HG03196 (cell line): ENCODE data around the gene SORCS3.

Experiments
- ATAC-seq: cut with Tn5 transposase; IDR thresholded peaks from one replicate; pipeline ENCODE4 v1.9.1; 2021; ENCODE audit not compliant: unreplicated experiment

The SORCS3 gene

DNA sequence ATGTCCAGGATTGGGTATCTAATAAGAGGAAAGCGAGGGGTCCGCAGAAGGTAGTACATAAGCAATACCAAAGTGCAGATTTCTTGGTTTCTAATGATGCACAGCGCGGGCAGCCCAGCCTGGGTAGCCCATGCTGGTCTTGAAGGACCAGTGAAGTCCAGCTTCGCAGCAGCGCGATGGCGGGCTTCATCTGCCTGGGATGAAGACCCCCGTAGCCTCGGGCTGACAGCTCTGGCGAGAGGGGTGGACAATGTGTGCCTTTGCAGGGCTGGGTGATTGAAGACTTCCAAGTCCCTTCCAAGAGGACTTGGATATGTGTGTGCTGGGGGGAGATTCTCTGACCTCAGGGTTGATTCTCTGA lies 2.2 kb downstream of the SORCS3 start:
- ATAC-seq: no peak

DNA sequence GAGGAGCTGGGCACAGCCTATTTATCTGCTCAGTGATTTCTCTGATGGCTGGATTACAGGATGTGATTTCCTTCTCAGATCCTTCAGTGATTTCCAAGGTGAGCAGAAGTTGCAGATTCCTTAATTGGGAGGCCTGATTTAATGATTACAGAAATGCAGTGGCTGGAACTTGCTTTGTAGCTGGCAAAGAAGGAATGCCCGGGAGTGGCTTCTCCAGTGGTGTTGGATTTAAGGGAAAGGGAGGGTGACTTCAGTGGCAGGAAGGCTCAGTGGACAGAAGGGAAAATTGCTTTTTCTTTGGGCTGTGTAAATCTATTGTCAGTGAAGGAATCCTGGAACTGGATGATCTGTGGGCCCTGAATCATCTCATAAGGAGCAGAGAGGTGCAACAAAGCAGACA lies 5.1 kb downstream of the SORCS3 start:
- no peak for ATAC-seq

DNA sequence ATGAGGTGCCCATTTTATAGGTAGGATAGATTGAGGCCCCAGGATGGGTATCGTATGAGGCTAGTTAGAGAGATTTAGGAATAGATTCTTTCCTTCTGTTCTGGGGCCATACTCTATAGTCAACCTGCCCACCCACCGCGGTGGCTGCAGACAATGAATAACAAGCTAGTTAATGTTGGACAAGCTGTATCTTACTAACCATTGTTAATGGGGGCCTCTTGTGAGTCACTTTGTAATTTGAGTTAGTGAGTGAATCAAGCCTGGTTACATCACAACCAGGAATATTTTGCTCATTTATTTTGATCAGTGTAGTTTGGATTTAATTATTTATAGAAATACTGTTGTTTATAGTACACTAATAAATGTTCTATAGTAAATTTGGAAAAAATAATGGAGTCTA lies 7.3 kb downstream of the SORCS3 start:
- no peak for ATAC-seq

DNA sequence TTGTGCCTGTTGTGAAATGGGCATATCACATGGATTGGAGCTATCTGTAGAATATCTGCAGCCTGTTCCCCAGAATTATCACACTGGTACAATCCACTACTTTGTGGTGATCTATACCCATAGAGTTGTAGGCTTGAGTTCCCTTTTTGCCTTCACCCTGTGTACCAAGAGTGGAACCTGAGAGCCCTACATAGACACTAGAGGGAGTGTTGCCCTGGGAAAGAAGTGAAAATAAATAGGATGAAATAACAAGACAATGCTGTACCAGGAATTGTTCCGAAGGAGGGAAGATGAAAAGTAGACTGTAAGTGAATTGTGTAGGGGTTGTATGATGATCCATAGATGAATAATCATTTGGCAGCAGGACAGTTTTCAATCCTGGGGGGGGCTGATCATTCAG lies 9.0 kb downstream of the SORCS3 start:
- ATAC-seq: no peak

DNA sequence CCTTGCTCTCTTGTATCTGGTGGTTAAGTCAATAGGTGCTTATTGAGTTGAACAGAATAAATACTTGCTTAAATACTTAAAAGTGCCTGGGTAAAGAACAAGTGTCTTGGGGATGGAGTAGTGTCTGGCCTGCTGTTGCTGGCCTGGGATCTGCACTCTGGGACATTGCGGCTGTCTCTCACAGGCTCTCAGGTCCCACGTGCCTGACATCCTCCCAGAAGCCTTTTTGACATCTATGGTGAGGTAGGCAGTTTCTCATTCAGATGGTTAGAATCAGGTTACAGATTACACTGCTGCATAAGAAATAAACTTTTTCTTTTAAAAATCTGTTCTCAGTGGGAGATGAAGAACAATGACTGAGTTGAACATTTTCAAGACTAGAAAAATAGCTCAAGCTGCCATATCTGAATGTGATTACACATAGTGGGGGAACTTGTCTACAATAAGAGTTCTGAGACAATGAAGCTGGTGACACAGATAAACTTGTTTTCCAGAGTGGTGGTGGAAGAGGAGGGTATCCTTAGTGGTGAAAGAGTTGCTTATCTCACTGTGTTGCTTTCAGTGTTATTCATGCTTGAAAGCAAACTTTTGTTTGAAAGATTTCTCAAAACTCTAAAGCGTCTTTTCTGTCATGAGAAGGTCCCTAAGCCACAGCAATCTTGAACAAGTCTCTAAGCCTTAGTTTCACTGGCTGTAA lies 9.7 kb downstream of the SORCS3 start:
- ATAC-seq: no peak

DNA sequence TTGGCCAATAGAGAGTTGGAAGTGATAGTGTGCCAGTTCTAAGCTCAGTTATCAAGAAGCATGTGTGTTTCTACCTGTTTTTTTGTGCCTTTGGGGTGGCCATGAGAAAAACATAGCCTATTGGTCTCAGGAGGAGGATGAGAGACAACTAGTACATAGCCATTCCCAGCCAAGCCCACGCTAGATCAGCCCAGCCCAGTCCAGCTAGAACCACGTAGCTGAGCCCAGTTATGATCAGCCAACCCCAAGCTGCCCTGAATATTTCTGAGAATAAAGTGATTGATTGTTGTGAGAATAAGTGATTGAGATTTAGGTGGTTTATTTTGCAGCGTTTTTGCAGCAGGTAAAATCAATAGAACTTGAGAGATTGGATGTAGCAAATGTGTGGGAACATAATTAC lies 15.9 kb downstream of the SORCS3 start:
- no peak for ATAC-seq

- ATAC-seq: no peak
Observed at GRCh38 chr10:104657457-104657856, 16.4 kb downstream of the SORCS3 start.

- no peak for ATAC-seq
Observed at GRCh38 chr10:104658067-104658466, 17.0 kb downstream of the SORCS3 start.

GRCh38 chr10:104659809-104660208 lies 18.7 kb downstream of the SORCS3 start:
- ATAC-seq: no peak

DNA sequence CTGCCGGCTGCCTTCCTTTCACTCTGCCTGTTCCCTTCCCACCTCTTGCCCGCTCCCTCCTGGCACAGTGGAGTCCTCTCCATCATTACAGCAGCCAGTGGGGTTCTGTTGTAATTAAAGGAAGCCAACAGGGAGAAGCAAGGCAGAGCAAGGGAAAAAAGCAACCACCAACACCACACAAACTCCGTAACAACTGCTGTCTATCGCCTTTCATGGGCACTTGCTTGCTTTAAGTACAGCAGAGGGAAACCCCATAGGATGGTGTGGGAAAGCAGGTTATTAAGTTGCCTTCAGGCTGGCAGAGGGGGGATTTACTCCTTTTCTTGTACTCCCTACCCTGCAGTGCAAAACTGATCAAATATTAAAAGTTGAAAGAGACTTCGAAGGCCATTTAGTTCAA lies 22.0 kb downstream of the SORCS3 start:
- ATAC-seq: no peak

DNA sequence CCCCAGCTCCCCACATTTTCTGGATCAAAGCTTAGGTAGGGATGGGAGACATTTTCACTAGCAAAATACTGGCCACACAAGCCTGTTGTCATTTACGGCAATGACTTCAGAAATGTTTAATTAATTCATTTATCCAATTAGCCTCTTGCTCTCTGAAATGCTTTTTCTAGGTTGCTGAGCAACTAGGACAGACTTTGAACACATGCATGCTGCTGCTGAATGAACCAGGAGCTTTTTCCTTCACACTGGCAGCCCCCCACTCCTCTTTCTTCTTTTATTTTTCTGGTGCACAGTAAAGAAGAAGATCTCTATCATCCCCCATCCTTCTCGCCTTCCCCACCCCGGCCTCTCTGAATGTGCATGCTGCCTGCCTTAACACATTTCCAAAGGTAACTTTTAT lies 22.5 kb downstream of the SORCS3 start:
- no peak for ATAC-seq

GRCh38 chr10:104664205-104664604 lies 23.1 kb downstream of the SORCS3 start:
- no peak for ATAC-seq

DNA sequence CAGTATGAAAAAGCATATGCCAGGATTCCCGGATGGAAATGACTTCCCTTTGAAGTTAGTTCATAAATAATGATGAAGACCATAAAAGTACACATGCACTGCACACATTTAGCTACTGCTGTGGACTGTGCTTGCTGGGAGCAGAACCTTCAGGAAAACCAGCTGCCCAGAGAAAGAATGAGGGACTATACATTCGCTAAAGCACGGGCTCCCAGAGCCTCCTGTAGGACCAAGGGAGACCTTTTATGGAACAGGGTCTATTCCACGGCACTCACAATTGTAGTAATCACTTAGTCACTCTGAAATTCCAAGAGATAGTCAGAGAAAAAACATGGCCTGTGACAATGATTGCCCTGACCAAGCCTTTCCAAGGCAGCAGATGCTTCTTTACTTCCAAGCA lies 24.1 kb downstream of the SORCS3 start:
- no peak for ATAC-seq

- ATAC-seq: no peak
Observed at GRCh38 chr10:104666106-104666505, 25.0 kb downstream of the SORCS3 start.

GRCh38 chr10:104676874-104677273 lies 35.8 kb downstream of the SORCS3 start:
- ATAC-seq: no peak

DNA sequence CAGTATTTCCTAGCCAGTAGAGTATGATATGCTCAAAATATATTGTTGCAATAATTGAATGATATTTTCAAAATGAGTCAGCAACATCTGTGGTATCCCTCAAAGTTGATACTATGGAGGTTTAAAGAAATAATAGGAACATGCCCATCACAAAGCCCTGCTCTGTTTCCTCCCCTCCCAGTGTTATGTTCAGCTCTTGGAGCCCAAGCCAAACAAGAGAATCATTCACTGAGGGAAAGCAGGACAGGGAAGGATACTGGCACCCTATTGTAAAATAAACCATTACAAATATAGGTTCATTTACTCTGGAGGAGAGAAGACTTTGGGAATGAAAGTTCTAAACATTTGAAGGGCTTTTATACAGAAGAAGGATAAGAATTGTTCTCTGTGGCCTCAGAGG lies 37.6 kb downstream of the SORCS3 start:
- ATAC-seq: no peak

DNA sequence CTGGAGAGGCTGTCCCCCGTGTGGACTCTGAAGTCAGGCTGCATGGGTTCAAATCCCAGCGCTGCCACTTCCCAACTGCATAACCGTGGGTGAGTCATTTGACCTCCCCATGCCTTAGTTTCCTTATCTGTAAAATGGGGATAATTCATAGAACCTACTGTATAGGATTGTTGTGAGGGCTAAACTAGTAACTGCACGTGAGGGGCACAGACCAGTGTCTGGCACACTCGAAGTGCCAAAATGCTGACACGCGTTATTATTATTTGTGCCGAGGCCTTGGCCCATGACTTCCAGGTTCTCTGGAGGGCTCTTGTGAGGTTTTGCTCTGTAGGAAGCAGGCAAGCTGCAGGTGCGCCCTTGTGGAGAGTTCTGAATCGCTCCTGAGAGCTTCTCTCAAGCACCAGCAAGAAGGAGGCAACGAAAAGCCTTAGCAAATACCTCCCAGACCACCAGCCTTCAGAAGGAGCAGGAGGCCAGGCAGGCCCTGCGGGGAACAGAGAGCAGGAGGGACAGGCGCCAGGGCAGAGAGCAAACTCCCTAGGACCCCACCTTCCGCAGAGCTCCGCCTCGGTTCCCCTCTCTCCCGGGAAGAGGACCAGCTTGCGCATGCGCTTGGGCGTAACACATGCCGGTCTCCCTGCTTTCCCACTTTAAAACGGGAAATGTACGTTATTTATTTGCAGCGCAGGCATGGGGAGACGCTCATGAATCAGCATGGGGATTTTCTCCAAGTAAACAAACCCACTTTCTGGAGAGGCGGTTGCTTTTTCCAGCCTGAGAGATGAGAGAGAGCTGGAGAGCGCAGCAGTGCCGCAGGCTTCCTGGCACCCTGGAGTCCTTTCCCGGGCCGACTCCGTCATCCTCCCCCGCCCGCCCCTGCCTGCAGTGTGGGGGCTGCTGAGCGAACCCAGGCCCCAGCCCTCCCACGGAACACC lies 39.6 kb downstream of the SORCS3 start:
- ATAC-seq: no peak

GRCh38 chr10:104681485-104681884 lies 40.4 kb downstream of the SORCS3 start:
- ATAC-seq: no peak

DNA sequence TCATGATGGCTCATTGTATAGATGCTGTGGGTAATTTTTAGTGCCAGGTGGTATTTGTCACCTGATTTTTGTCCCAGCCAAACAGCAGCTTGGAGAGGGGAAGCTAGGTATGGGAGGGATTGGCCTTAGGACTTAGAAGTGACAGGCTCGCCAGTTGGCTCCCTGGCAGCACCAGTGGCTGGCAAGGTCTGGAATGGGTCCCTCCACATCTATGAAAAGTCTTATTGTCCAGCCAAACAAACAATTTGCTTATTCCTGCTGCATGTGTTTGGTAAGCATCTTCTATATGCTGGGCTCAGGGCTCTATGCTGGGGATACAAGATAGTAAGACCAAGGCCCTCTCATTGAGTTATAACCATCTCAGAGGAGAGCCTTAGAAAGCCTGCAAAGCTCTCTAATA lies 42.5 kb downstream of the SORCS3 start:
- ATAC-seq: no peak

GRCh38 chr10:104686829-104687228 lies 45.7 kb downstream of the SORCS3 start:
- ATAC-seq: no peak

- ATAC-seq: no peak
Observed at GRCh38 chr10:104688251-104689042, 47.4 kb downstream of the SORCS3 start.

- no peak for ATAC-seq
Observed at GRCh38 chr10:104689105-104689504, 48.0 kb downstream of the SORCS3 start.
